Measurements from ENCODE around the gene SMARCC1.
"Not testable (repeated sequence)": the region's sequence is repeated elsewhere in the genome, so short reads cannot be mapped to it uniquely, and the experiment has no call there.

The SMARCC1 gene

DNA sequence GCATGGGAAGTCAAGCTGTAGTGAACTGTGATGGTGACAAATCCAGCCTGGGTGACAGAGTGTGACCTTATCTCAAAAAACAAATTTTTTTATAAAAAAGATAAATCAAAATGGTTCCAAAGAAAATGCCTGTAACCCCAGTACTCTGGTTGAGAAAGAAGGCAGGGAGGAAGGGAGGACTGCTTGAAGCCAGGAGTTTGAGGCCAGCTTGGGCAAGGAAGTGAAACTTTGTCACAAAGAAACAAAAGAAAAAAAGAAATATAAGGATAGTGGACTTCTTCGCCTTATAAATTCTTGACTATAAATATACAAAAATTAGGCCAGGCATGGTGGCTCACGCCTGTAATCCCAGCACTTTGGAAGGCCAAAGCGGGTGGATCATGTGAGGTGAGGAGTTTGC is 34.1 kb downstream of the SMARCC1 start:
- H3K4me2 ChIP-seq (ENCODE audit: low read depth, low read length, poor library complexity, severe bottlenecking): no peak overlapping the region
- no peak for TF ChIP-seq EZH2phosphoT487 (IDR thresholded peaks at IDR 0.05; ENCODE audit: borderline replicate concordance)
- TF ChIP-seq, protein P1, sequence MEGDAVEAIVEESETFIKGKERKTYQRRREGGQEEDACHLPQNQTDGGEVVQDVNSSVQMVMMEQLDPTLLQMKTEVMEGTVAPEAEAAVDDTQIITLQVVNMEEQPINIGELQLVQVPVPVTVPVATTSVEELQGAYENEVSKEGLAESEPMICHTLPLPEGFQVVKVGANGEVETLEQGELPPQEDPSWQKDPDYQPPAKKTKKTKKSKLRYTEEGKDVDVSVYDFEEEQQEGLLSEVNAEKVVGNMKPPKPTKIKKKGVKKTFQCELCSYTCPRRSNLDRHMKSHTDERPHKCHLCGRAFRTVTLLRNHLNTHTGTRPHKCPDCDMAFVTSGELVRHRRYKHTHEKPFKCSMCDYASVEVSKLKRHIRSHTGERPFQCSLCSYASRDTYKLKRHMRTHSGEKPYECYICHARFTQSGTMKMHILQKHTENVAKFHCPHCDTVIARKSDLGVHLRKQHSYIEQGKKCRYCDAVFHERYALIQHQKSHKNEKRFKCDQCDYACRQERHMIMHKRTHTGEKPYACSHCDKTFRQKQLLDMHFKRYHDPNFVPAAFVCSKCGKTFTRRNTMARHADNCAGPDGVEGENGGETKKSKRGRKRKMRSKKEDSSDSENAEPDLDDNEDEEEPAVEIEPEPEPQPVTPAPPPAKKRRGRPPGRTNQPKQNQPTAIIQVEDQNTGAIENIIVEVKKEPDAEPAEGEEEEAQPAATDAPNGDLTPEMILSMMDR (conservative IDR thresholded peaks at IDR 0.05; ENCODE audit: low read length): no peak
- H3K4me1 ChIP-seq (ENCODE audit: insufficient read depth, low read length, poor library complexity, severe bottlenecking): no peaks in the 10 kb centered on the region
- no peak overlapping the region for H3K9ac ChIP-seq (ENCODE audit: low read depth, low read length, poor library complexity, severe bottlenecking)
- H3K27me3 ChIP-seq (ENCODE audit: insufficient read depth, low read length, poor library complexity, severe bottlenecking): no peaks in the 10 kb centered on the region
- H3K4me3 ChIP-seq (ENCODE audit: low read length, poor library complexity, severe bottlenecking): no peak overlapping the region
- no peak overlapping the region for H2AFZ ChIP-seq (ENCODE audit: low read length)
- no peaks in the 10 kb centered on the region for H3K9me3 ChIP-seq (ENCODE audit: insufficient read depth, low read depth, low read length)
- peaks cover 64% of the 10 kb centered on the region; the same call in 1 of the 2 replicates for H3K36me3 ChIP-seq (ENCODE audit: insufficient read depth, low read length)
- H3K79me2 ChIP-seq (ENCODE audit: insufficient read depth, low read length): peaks cover 89% of the 10 kb centered on the region
- H3F3A ChIP-seq (ENCODE audit: low read depth): no peaks in the 10 kb centered on the region
- peaks cover 73% of the 10 kb centered on the region for H4K20me1 ChIP-seq (ENCODE audit: insufficient read depth, low read length, poor library complexity, severe bottlenecking)
- H3K9me2 ChIP-seq (replicated peaks; ENCODE audit: low read depth, low read length): no peaks in the 10 kb centered on the region

- Histone ChIP-seq H3F3A (ENCODE audit: low read depth) (no peaks in the 10 kb centered on the region), H4K20me1 (ENCODE audit: insufficient read depth, low read length, poor library complexity, severe bottlenecking) (peaks cover 77% of the 10 kb centered on the region), H3K4me1 (ENCODE audit: insufficient read depth, low read length, poor library complexity, severe bottlenecking) (no peaks in the 10 kb centered on the region), H3K36me3 (ENCODE audit: insufficient read depth, low read length) (peaks cover 67% of the 10 kb centered on the region; the same call in 1 of the 2 replicates), H3K27me3 (ENCODE audit: insufficient read depth, low read length, poor library complexity, severe bottlenecking) (no peaks in the 10 kb centered on the region), H2AFZ (ENCODE audit: low read length) (no peak overlapping the region), H3K9ac (ENCODE audit: low read depth, low read length, poor library complexity, severe bottlenecking) (no peak overlapping the region), H3K9me3 (ENCODE audit: insufficient read depth, low read depth, low read length) (no peaks in the 10 kb centered on the region), H3K79me2 (ENCODE audit: insufficient read depth, low read length) (peaks cover 85% of the 10 kb centered on the region), H3K9me2 (replicated peaks; ENCODE audit: low read depth, low read length) (no peaks in the 10 kb centered on the region), H3K4me3 (ENCODE audit: low read length, poor library complexity, severe bottlenecking) (no peak overlapping the region), H3K4me2 (ENCODE audit: low read depth, low read length, poor library complexity, severe bottlenecking) (no peak overlapping the region)
- TF ChIP-seq, protein P1 (conservative IDR thresholded peaks at IDR 0.05; ENCODE audit: low read length): no peak
- no peak for TF ChIP-seq EZH2phosphoT487 (IDR thresholded peaks at IDR 0.05; ENCODE audit: borderline replicate concordance)
Measured at GRCh38 chr3:47746264-47746663, 35.4 kb downstream of the SMARCC1 start.

GRCh38 chr3:47743855-47744254 is 37.8 kb downstream of the SMARCC1 start:
- Histone ChIP-seq H3K79me2 (ENCODE audit: insufficient read depth, low read length) (peaks cover 88% of the 10 kb centered on the region), H3K27me3 (ENCODE audit: insufficient read depth, low read length, poor library complexity, severe bottlenecking) (no peaks in the 10 kb centered on the region), H3K4me1 (ENCODE audit: insufficient read depth, low read length, poor library complexity, severe bottlenecking) (no peaks in the 10 kb centered on the region), H4K20me1 (ENCODE audit: insufficient read depth, low read length, poor library complexity, severe bottlenecking) (peaks cover 85% of the 10 kb centered on the region), H3F3A (ENCODE audit: low read depth) (no peaks in the 10 kb centered on the region), H3K9ac (ENCODE audit: low read depth, low read length, poor library complexity, severe bottlenecking) (no peak overlapping the region), H3K4me2 (ENCODE audit: low read depth, low read length, poor library complexity, severe bottlenecking) (no peak overlapping the region), H3K9me2 (replicated peaks; ENCODE audit: low read depth, low read length) (no peaks in the 10 kb centered on the region), H2AFZ (ENCODE audit: low read length) (no peak overlapping the region), H3K36me3 (ENCODE audit: insufficient read depth, low read length) (peaks cover 78% of the 10 kb centered on the region; the same call in 1 of the 2 replicates), H3K4me3 (ENCODE audit: low read length, poor library complexity, severe bottlenecking) (no peak overlapping the region), H3K9me3 (ENCODE audit: insufficient read depth, low read depth, low read length) (no peaks in the 10 kb centered on the region)
- TF ChIP-seq EZH2phosphoT487 (IDR thresholded peaks at IDR 0.05; ENCODE audit: borderline replicate concordance): no peak
- TF ChIP-seq, protein P1 (conservative IDR thresholded peaks at IDR 0.05; ENCODE audit: low read length): no peak

DNA sequence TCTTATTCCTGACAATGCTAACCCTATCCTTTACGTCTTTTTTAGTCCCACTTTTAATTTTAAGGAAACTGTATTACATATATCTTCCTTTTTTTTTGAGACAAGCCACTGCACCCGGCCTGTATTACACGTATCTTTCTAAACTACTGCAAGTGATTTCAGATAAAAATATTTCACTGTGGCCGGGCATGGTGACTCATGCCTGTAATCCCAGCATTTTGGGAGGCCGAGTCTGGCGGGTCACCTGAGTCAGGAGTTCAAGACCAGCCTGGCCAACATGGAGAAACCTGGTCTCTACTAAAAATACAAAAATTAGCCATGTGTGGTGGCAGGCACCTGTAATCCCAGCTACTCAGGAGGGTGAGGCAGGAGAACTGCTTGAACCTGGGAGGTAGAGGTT is 38.3 kb downstream of the SMARCC1 start:
- H3K27me3 ChIP-seq (ENCODE audit: insufficient read depth, low read length, poor library complexity, severe bottlenecking); H3K9me3 ChIP-seq (ENCODE audit: insufficient read depth, low read depth, low read length); H3K4me2 ChIP-seq (ENCODE audit: low read depth, low read length, poor library complexity, severe bottlenecking); H3K9ac ChIP-seq (ENCODE audit: low read depth, low read length, poor library complexity, severe bottlenecking); H3K4me3 ChIP-seq (ENCODE audit: low read length, poor library complexity, severe bottlenecking); H3K4me1 ChIP-seq (ENCODE audit: insufficient read depth, low read length, poor library complexity, severe bottlenecking); H2AFZ ChIP-seq (ENCODE audit: low read length); H3F3A ChIP-seq (ENCODE audit: low read depth); H3K9me2 ChIP-seq (replicated peaks; ENCODE audit: low read depth, low read length): not testable (repeated sequence)
- Histone ChIP-seq H3K36me3 (ENCODE audit: insufficient read depth, low read length) (peaks cover 77% of the 10 kb centered on the region; the same call in 1 of the 2 replicates), H3K79me2 (ENCODE audit: insufficient read depth, low read length) (peaks cover 88% of the 10 kb centered on the region), H4K20me1 (ENCODE audit: insufficient read depth, low read length, poor library complexity, severe bottlenecking) (peaks cover 83% of the 10 kb centered on the region)

Data from Loucy (cell line).